SK-N-SH (cell line): ENCODE data around the gene HPCAL1. TPM values are rescaled to one million over a fixed set of nuclear protein-coding genes. Genes with fewer than 3 reads are reported as not detected.

Experiments
- CTCF ChIA-PET: fragments of 300-600, 350-600 bp; formaldehyde crosslinking; extraction: SDS; loops from one replicate; lab custom pipeline; 2021; lab: Yijun Ruan, JAX
- POLR2A ChIA-PET: fragments of 350-600 bp; sonication (Branson Sonifier 250); formaldehyde crosslinking; extraction: SDS; loops from one replicate; lab custom pipeline; 2020; ENCODE audit warnings: antibody characterized with exemption, inconsistent platforms; lab: Yijun Ruan, JAX
- DNase-seq: peaks from one replicate; pipeline ENCODE4 v3.0.0; 2012
- H2AFZ ChIP-seq: fragments of 200-600 bp; sonication (generic); 2 replicates; pipeline ENCODE4 v1.8.1; 2016; ENCODE audit warnings: antibody characterized with exemption, mild to moderate bottlenecking, low read depth
- H3F3A ChIP-seq: fragments of 200-600 bp; sonication (generic); replicated peaks from 2 replicates; pipeline ENCODE3; 2016; ENCODE audit warnings: antibody characterized with exemption, mild to moderate bottlenecking; ENCODE audit not compliant: insufficient read depth
- H3K27ac ChIP-seq, 2 experiments: fragments of 200-500 bp in 1 of 2; fragments of 200-600 bp in 1 of 2; sonication (Bioruptor generic) in 1 of 2; sonication (generic), shearing (Covaris generic) in 1 of 2; 2 replicates each; pipeline versions ENCODE4 v1.5.1 to v1.6.1; 2014 to 2016; ENCODE audit warnings: low read depth in 2 of 2, inconsistent platforms in 1 of 2, low read length in 1 of 2, mild to moderate bottlenecking in 1 of 2, mixed read lengths in 1 of 2
- H3K27me3 ChIP-seq: fragments of 200-600 bp; sonication (generic), shearing (Covaris generic); 2 replicates; pipeline ENCODE4 v1.6.1; 2016; ENCODE audit warnings: mixed run types; ENCODE audit not compliant: insufficient read depth
- H3K36me3 ChIP-seq, 2 experiments: fragments of 200-500 bp in 1 of 2; fragments of 200-600 bp in 1 of 2; sonication (Bioruptor generic) in 1 of 2; sonication (generic) in 1 of 2; replicated peaks in 1 of 2; 2 replicates each; pipeline versions ENCODE3 to v1.5.1; 2014 to 2016; ENCODE audit warnings: low read length in 1 of 2, mild to moderate bottlenecking in 1 of 2; ENCODE audit not compliant: insufficient read depth in 2 of 2, control insufficient read depth in 1 of 2
- H3K4me1 ChIP-seq, 2 experiments: fragments of 200-500 bp in 1 of 2; fragments of 200-600 bp in 1 of 2; sonication (Bioruptor generic) in 1 of 2; sonication (generic), shearing (Covaris generic) in 1 of 2; 2 replicates each; pipeline versions ENCODE4 v1.5.1 to v1.6.1; 2014 to 2016; ENCODE audit warnings: low read depth in 1 of 2, low read length in 1 of 2, mixed run types in 1 of 2; ENCODE audit not compliant: insufficient read depth in 2 of 2, control insufficient read depth in 1 of 2
- H3K4me2 ChIP-seq: fragments of 200-600 bp; sonication (generic), shearing (Covaris generic); 2 replicates; pipeline ENCODE4 v1.6.1; 2017; ENCODE audit warnings: mixed run types
- H3K4me3 ChIP-seq, 2 experiments: fragments of 200-500 bp in 1 of 2; fragments of 200-600 bp in 1 of 2; sonication (Bioruptor generic) in 1 of 2; sonication (generic), shearing (Covaris generic) in 1 of 2; 2 replicates each; pipeline versions ENCODE4 v1.5.1 to v1.8.1; 2014 to 2016; ENCODE audit warnings: low read depth in 2 of 2, inconsistent platforms in 1 of 2, low read length in 1 of 2, mild to moderate bottlenecking in 1 of 2, mixed read lengths in 1 of 2, moderate library complexity in 1 of 2
- H3K79me2 ChIP-seq: fragments of 200-600 bp; sonication (generic); 2 replicates; pipeline ENCODE4 v1.8.1; 2017; ENCODE audit warnings: mild to moderate bottlenecking; ENCODE audit not compliant: insufficient read depth
- H3K9ac ChIP-seq: fragments of 200-600 bp; sonication (generic); 2 replicates; pipeline ENCODE4 v1.6.1; 2017; ENCODE audit warnings: mixed run types
- H3K9me2 ChIP-seq: fragments of 200-600 bp; sonication (generic); 2 replicates; pipeline ENCODE4 v1.6.1; 2017; ENCODE audit warnings: mixed run types
- H3K9me3 ChIP-seq: fragments of 200-600 bp; sonication (generic); 2 replicates; pipeline ENCODE4 v1.6.1; 2017; ENCODE audit warnings: mixed run types, mild to moderate bottlenecking, moderate library complexity
- H4K20me1 ChIP-seq: fragments of 200-600 bp; sonication (generic); 2 replicates; pipeline ENCODE4 v1.6.1; 2017; ENCODE audit warnings: mild to moderate bottlenecking, mixed run types; ENCODE audit not compliant: insufficient read depth
- ELF1 ChIP-seq: IDR thresholded peaks from 2 replicates; pipeline ENCODE4 v1.4.0; 2012
- EP300 ChIP-seq, 2 experiments: IDR thresholded peaks; 2 replicates each; pipeline versions ENCODE4 v1.4.0 to v1.6.1; 2012; ENCODE audit warnings: borderline replicate concordance in 1 of 2, low read depth in 1 of 2, low read length in 1 of 2
- EZH2phosphoT487 ChIP-seq: fragments of 200-600 bp; sonication (generic); IDR thresholded peaks from 2 replicates; pipeline ENCODE4 v1.6.1; 2017; ENCODE audit warnings: low read depth, mixed run types, mild to moderate bottlenecking, antibody characterized with exemption, moderate library complexity, borderline replicate concordance
- FOSL2 ChIP-seq: IDR thresholded peaks from 2 replicates; pipeline ENCODE4 v1.4.0; 2012; ENCODE audit warnings: low read depth, mild to moderate bottlenecking, moderate library complexity, borderline replicate concordance
- FOXJ3 ChIP-seq: sonication (generic); formaldehyde crosslinking; IDR thresholded peaks from 2 replicates; pipeline ENCODE4 v1.5.1; 2020; ENCODE audit warnings: mild to moderate bottlenecking, missing genetic modification reagents
- FOXM1 ChIP-seq: IDR thresholded peaks from 2 replicates; pipeline ENCODE4 v1.4.0; 2012; ENCODE audit warnings: low read depth, mild to moderate bottlenecking
- GABPA ChIP-seq: IDR thresholded peaks from 2 replicates; pipeline ENCODE4 v1.4.0; 2012; ENCODE audit warnings: low read depth, mild to moderate bottlenecking
- GATA2 ChIP-seq: sonication (generic); formaldehyde crosslinking; IDR thresholded peaks from 2 replicates; pipeline ENCODE4 v1.5.0; 2020; ENCODE audit warnings: mild to moderate bottlenecking, missing genetic modification reagents
- MXI1 ChIP-seq: IDR thresholded peaks from 2 replicates; pipeline ENCODE4 v1.6.1; 2012; ENCODE audit warnings: mild to moderate bottlenecking, low read depth, low read length, improper control_type of control experiment
- NRF1 ChIP-seq: IDR thresholded peaks from 2 replicates; pipeline ENCODE4 v1.6.1; 2012; ENCODE audit warnings: low read depth, mild to moderate bottlenecking, low read length
- RAD21 ChIP-seq: IDR thresholded peaks from 2 replicates; pipeline ENCODE4 v1.6.1; 2012; ENCODE audit warnings: mild to moderate bottlenecking, low read length
- RCOR1 ChIP-seq: fragments of 150-350 bp; IDR thresholded peaks from 2 replicates; pipeline ENCODE4 v1.6.1; 2017; ENCODE audit warnings: antibody characterized with exemption, low read length
- REST ChIP-seq: IDR thresholded peaks from 2 replicates; pipeline ENCODE4 v1.6.1; 2012; ENCODE audit warnings: mild to moderate bottlenecking, low read depth, low read length, moderate library complexity
- RFX5 ChIP-seq: IDR thresholded peaks from 2 replicates; pipeline ENCODE4 v1.6.1; 2012; ENCODE audit warnings: mild to moderate bottlenecking, improper control_type of control experiment, low read length
- SMC3 ChIP-seq: IDR thresholded peaks from 2 replicates; pipeline ENCODE4 v1.6.1; 2012; ENCODE audit warnings: low read depth, low read length, improper control_type of control experiment
- TAF1 ChIP-seq: IDR thresholded peaks from 2 replicates; pipeline ENCODE4 v1.6.1; 2012; ENCODE audit warnings: low read depth, mild to moderate bottlenecking, low read length, moderate library complexity, borderline replicate concordance
- YY1 ChIP-seq: IDR thresholded peaks from 2 replicates; pipeline ENCODE4 v1.4.0; 2012; ENCODE audit warnings: low read depth, mild to moderate bottlenecking
- WGBS: methylation state at CpG from one replicate; pipeline ENCODE4 v1.1.6; 2017; ENCODE audit warnings: low lambda C conversion rate; 5-methylcytosine and 5-hydroxymethylcytosine counted together
- polyA plus RNA-seq, 3 experiments: library from polyadenylated mRNA; depleted of rRNA; stranded (reverse); fragments of >200 nt; gene quantifications; 2 replicates each; pipeline ENCODE4 v1.2.3, GENCODE V29; 2012
- TF ChIP-seq, protein P1 (sequence below): fragments of 150-350 bp; IDR thresholded peaks from 2 replicates; pipeline ENCODE4 v1.6.1; 2016; ENCODE audit warnings: mild to moderate bottlenecking, low read depth, low read length

Gene HPCAL1
- polyA plus RNA-seq, 1 of the 3 experiments (the other 2 are of a cell fraction) = 77.0 TPM

GRCh38 chr2:10365412-10365811 is 62.7 kb downstream of the HPCAL1 start:
- POLR2A ChIA-PET = no interaction called here
- Histone ChIP-seq H3K27ac (no peak overlapping the region; a peak in 1 of 4 replicates), H3K79me2 (no peaks in the 10 kb centered on the region), H3K9me3 (no peaks in the 10 kb centered on the region), H4K20me1 (peaks cover 11% of the 10 kb centered on the region; the same call in 1 of the 2 replicates), H3K4me1 (peaks cover 10 to 63% of the 10 kb centered on the region in 2 experiments; a peak in 2 of 4 replicates), H3K4me3 (no peak overlapping the region), H3F3A (no peaks in the 10 kb centered on the region), H2AFZ (no peak overlapping the region), H3K4me2 (no peak overlapping the region), H3K27me3 (no peaks in the 10 kb centered on the region), H3K9me2 (no peaks in the 10 kb centered on the region), H3K36me3 (no peaks in the 10 kb centered on the region), H3K9ac (no peak overlapping the region)
- TF ChIP-seq NRF1 (no peak), EP300 (IDR thresholded peaks at IDR 0.05; ENCODE audit: borderline replicate concordance in 1 of 2, low read depth in 1 of 2, low read length in 1 of 2) (no peak), FOXM1 (no peak), TAF1 (no peak), FOXJ3 (no peak), GATA2 (CRISPR knock-in tag) (no peak), RFX5 (no peak), GABPA (no peak), SMC3 (no peak), MXI1 (no peak), YY1 (no peak), EZH2phosphoT487 (no peak), RCOR1 (no peak), FOSL2 (no peak), RAD21 (no peak), ELF1 (no peak), REST (no peak)
- TF ChIP-seq, protein P1, sequence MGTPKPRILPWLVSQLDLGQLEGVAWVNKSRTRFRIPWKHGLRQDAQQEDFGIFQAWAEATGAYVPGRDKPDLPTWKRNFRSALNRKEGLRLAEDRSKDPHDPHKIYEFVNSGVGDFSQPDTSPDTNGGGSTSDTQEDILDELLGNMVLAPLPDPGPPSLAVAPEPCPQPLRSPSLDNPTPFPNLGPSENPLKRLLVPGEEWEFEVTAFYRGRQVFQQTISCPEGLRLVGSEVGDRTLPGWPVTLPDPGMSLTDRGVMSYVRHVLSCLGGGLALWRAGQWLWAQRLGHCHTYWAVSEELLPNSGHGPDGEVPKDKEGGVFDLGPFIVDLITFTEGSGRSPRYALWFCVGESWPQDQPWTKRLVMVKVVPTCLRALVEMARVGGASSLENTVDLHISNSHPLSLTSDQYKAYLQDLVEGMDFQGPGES = no peak
- CTCF ChIA-PET = interaction anchor here (1.0 to 4.7 kb wide), 8 partner anchors 13 to 69 kb away, joined by 3 to 23 read pairs (median 6); no protein-coding TSS in a partner anchor
- 100% methylated on average over 12 of the region's 12 CpGs for WGBS
- no peak for DNase-seq
